ENCODE data around the gene KRTAP5-9. TPM values are rescaled to one million over a fixed set of nuclear protein-coding genes. Genes with fewer than 3 reads are reported as not detected.
"Not testable (repeated sequence)": the region's sequence is repeated elsewhere in the genome, so short reads cannot be mapped to it uniquely, and the experiment has no call there.

The KRTAP5-9 gene
- total RNA-seq, 1 donor from 2014 or later = not detected

DNA sequence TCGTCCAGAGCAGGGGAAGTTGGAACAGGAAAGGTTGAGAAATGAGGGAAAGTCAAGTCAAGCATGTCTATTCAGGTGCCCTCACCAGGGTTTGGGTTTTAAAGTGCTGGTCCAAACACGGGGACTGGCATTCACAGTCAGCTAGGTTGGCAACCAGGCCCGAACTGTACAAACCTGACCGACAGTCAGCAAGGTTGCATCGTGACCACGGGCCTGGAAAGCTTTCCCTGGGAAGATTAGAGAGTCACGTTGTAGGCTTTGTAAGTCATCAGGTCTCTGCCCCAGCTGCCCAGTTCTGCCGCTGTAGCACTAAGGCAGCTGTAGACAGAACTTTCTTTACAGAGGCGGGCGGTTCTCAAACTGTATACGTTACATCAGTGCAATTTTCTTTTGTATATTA, 24.6 kb downstream of the KRTAP5-9 start:
- Mint-ChIP-seq H3K4me3 (ENCODE audit: unreplicated experiment) (no peak overlapping the region), H3K27me3 (ENCODE audit: unreplicated experiment) (peaks cover 15% of the 10 kb centered on the region), H3K36me3 (ENCODE audit: unreplicated experiment) (no peaks in the 10 kb centered on the region), H3K4me1 (ENCODE audit: unreplicated experiment) (no peaks in the 10 kb centered on the region), H3K27ac (ENCODE audit: unreplicated experiment) (no peak overlapping the region), H3K9me3 (ENCODE audit: unreplicated experiment) (no peaks in the 10 kb centered on the region)
- no peak for TF ChIP-seq CTCF (IDR thresholded peaks at IDR 0.05)
- DNase-seq (ENCODE audit: extremely low spot score, unreplicated experiment) = no peak

DNA sequence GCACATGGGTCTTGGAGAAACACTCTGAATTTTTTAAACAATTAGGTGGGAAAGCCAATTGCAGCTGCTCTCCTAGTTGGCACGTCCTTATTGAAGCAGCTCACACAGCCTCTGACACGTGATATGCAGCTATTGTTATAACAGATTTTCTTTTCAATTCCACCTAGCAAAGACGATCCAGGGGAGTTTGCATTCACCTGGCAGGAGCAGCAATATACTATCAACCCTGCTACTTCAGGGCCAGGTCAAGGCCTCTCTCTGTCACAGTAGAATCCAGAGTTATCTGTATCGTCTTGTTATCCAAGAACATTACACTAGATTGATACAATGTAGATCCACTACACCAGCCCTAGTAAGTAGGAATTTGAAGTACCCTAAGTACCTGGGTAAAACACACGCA, 26.2 kb downstream of the KRTAP5-9 start:
- Mint-ChIP-seq H3K27me3 (ENCODE audit: unreplicated experiment) (peaks cover 13% of the 10 kb centered on the region), H3K4me3 (ENCODE audit: unreplicated experiment) (no peak overlapping the region), H3K36me3 (ENCODE audit: unreplicated experiment) (no peaks in the 10 kb centered on the region), H3K9me3 (ENCODE audit: unreplicated experiment) (no peaks in the 10 kb centered on the region), H3K4me1 (ENCODE audit: unreplicated experiment) (no peaks in the 10 kb centered on the region), H3K27ac (ENCODE audit: unreplicated experiment) (no peak overlapping the region)
- no peak for TF ChIP-seq CTCF (IDR thresholded peaks at IDR 0.05)
- DNase-seq (ENCODE audit: extremely low spot score, unreplicated experiment) = no peak

DNA sequence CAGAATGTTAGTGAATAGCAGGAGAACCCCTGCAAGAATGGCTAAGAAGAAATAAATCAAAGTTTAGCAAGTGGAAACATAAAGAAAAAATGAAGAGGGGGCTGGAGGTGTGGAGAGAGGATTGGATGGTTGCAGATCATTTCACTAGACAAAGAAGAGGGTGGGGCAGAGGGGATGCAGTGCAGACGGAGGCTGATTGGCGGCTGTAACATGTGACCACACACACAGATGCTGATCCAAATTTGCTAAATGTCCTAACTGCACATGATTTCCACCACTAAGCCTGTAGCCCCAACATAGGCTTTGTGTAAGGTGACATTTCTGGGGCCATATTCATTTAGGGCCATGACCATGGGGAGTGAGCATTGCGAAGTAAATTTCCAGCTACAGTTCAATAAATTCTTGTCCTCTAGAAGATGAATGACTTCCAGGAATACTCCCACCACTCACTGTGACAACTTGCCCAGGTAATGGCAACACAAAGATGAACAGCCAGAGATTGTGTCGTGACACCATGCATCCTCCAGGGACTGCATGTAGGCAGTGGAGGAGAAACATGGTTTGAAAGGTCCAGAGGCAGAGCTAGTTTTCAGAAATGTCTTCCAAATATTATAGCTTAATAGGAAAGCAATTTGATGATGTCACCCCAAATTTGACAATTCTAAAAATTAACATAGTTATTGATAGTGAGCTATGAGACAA, 27.7 kb downstream of the KRTAP5-9 start:
- Mint-ChIP-seq H3K9me3 (ENCODE audit: unreplicated experiment) (no peaks in the 10 kb centered on the region), H3K27ac (ENCODE audit: unreplicated experiment) (no peak overlapping the region)

DNA sequence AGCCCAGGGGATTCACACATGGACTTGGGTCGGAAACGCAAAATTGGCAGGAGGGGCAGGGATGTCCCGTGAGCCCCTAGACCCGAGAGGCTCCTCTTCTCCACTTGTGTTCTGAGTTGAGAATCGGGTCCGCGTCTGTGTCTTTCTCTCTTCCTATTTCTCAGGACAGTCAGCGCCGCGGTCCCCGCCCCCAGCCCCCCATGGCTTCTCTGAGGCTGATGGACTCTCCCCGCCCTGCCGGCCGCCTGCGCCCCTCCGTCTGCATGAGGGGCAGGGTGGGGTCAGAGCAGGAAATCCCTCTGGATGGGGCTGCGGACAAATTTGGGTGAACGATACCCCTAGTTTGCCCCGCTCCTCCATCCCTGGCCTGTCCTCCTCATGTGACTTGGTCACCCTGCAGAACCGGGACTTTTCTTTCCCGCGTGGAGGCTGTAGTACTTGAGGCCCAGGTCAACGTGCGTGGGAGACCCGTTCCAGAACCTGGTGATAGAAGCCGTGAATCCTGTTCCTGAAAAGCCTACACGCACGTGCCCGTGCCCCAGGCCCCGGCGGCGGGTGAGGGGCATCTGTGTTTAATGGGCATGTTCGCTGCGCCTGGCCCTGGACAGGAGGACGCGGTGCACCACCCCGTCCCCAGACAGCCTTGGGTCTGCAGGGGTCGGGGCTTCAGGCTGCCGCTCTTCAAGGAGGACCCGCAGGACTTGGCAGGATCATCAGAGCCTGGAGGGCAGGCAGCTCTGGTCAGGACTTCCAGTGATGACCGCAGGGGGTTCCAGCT, 28.7 kb downstream of the KRTAP5-9 start:
- H3K4me1 Mint-ChIP-seq (ENCODE audit: unreplicated experiment); DNase-seq (ENCODE audit: extremely low spot score, unreplicated experiment); H3K4me3 Mint-ChIP-seq (ENCODE audit: unreplicated experiment); H3K9me3 Mint-ChIP-seq (ENCODE audit: unreplicated experiment); H3K27ac Mint-ChIP-seq (ENCODE audit: unreplicated experiment); H3K36me3 Mint-ChIP-seq (ENCODE audit: unreplicated experiment): not testable (repeated sequence)
- peaks cover 21% of the 10 kb centered on the region for H3K27me3 Mint-ChIP-seq (ENCODE audit: unreplicated experiment)

More for the DNA sequence above, 27.7 kb downstream of the KRTAP5-9 start:
- no peak for DNase-seq (ENCODE audit: extremely low spot score, unreplicated experiment)
- H3K4me3 Mint-ChIP-seq (ENCODE audit: unreplicated experiment) = no peak overlapping the region
- H3K4me1 Mint-ChIP-seq (ENCODE audit: unreplicated experiment) = no peaks in the 10 kb centered on the region
- peaks cover 13% of the 10 kb centered on the region for H3K27me3 Mint-ChIP-seq (ENCODE audit: unreplicated experiment)
- no peak for TF ChIP-seq CTCF (IDR thresholded peaks at IDR 0.05)
- no peaks in the 10 kb centered on the region for H3K36me3 Mint-ChIP-seq (ENCODE audit: unreplicated experiment)

DNA sequence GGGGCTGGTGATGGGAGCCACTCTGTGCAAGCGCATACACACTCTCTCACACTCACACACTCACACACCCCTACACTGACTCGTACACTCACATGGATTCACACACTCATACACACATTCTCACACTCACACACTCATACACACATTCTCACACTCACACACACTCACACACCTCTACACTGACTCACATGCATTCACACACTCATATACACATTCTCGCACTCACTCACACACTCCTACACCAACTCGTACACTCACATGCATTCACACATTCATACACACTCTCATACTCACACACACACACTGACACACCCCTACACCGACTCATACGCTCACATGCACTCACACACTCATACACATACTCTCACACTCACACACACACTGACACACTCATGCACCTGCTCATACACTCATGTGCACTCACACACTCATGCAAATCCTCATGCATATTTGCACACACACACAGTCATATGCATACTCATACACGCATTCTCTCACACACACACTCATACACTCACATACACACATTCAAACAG, 29.3 kb downstream of the KRTAP5-9 start:
- Mint-ChIP-seq H3K4me1 (ENCODE audit: unreplicated experiment) (no peaks in the 10 kb centered on the region), H3K27me3 (ENCODE audit: unreplicated experiment) (peaks cover 24% of the 10 kb centered on the region), H3K9me3 (ENCODE audit: unreplicated experiment) (no peaks in the 10 kb centered on the region), H3K4me3 (ENCODE audit: unreplicated experiment) (no peak overlapping the region), H3K36me3 (ENCODE audit: unreplicated experiment) (no peaks in the 10 kb centered on the region), H3K27ac (ENCODE audit: unreplicated experiment) (no peak overlapping the region)
- TF ChIP-seq CTCF (IDR thresholded peaks at IDR 0.05) = no peak
- no peak for DNase-seq (ENCODE audit: extremely low spot score, unreplicated experiment)

DNA sequence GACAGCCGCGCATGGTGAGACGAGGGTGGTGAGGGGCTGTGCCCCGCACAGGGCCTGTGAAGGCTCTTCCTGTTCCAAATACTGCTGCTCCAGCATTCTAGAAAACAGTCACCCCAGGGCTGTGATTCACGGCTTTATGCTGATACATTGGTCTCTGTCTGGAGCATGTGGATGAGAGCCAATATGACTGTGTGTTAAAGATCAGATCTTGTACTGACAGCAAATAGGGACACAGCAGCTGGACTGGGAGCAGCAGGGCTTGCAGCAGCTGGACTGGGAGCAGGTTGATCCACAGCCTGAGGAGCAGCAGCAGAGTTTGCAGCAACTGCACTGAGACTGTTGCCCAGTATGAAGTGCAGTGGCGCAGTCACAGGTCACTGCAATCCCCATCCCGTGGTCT, 31.3 kb downstream of the KRTAP5-9 start:
- not testable (repeated sequence) for H3K9me3 Mint-ChIP-seq (ENCODE audit: unreplicated experiment); H3K27ac Mint-ChIP-seq (ENCODE audit: unreplicated experiment)

More for the DNA sequence above, 31.3 kb downstream of the KRTAP5-9 start:
- H3K36me3 Mint-ChIP-seq (ENCODE audit: unreplicated experiment); H3K4me3 Mint-ChIP-seq (ENCODE audit: unreplicated experiment); DNase-seq (ENCODE audit: extremely low spot score, unreplicated experiment); H3K4me1 Mint-ChIP-seq (ENCODE audit: unreplicated experiment): not testable (repeated sequence)
- H3K27me3 Mint-ChIP-seq (ENCODE audit: unreplicated experiment) = peaks cover 24% of the 10 kb centered on the region
